Right lobe of liver (tissue), 4 donors: ENCODE results near the gene ARHGAP21.

ENCODE experiments used
- CTCF ChIP-seq, 4 donors: fragments of 200-600 bp in 3 of 4; fragments of 450-650 bp in 1 of 4; IDR thresholded peaks; one replicate each; pipeline versions ENCODE4 v1.5.1 to v1.8.0; 2016 to 2022; ENCODE audit warnings: antibody characterized with exemption in 4 of 4, mild to moderate bottlenecking in 2 of 4
- POLR2A ChIP-seq: fragments of 450-650 bp; IDR thresholded peaks from one replicate; pipeline ENCODE4 v1.6.1; 2017; ENCODE audit warnings: antibody characterized with exemption, mild to moderate bottlenecking
- donor health status: DM: no; HTN: no; CAD: no.
- donor health status: DM: no; HTN: no; CAD: no.
- donor health status: DM: no; HTN: yes; CAD: no.

GRCh38 chr10:24550680-24551079 lies 173.0 kb downstream of the ARHGAP21 start:
- TF ChIP-seq CTCF (IDR thresholded peaks at IDR 0.05) (no peak), POLR2A (no peak)
